HEK293 (cell line): ENCODE results near the gene BCAS3.

Experiments
- CTCF ChIA-PET: fragments of 350-600 bp; formaldehyde crosslinking; extraction: SDS; loops from one replicate; lab custom pipeline; 2021; ENCODE audit warnings: antibody characterized with exemption; lab: Yijun Ruan, JAX
- POLR2A ChIA-PET: fragments of 300-600 bp; formaldehyde crosslinking; extraction: SDS; loops from one replicate; lab custom pipeline; 2020; ENCODE audit warnings: antibody characterized with exemption, inconsistent platforms; lab: Yijun Ruan, JAX
- H3K27ac ChIP-seq: fragments of 200-500 bp; sonication (Bioruptor generic); 2 replicates; pipeline ENCODE4 v1.5.1; 2014; ENCODE audit warnings: low read depth, low read length, control low read depth, inconsistent platforms; ENCODE audit errors: extremely low read depth
- H3K36me3 ChIP-seq, 2 experiments: fragments of 200-500 bp in 1 of 2; sonication (Bioruptor generic) in 1 of 2; 1 replicate in 1 of 2; 2 replicates in 1 of 2; pipeline ENCODE4 v1.5.1; 2014 to 2017; ENCODE audit warnings: inconsistent platforms in 2 of 2, low read length in 2 of 2; ENCODE audit not compliant: control insufficient read depth in 2 of 2, insufficient read depth in 1 of 2
- H3K4me1 ChIP-seq: fragments of 200-500 bp; sonication (Bioruptor generic); 2 replicates; pipeline ENCODE4 v1.5.1; 2014; ENCODE audit warnings: mild to moderate bottlenecking, low read length, inconsistent platforms; ENCODE audit not compliant: control insufficient read depth, insufficient read depth
- H3K4me3 ChIP-seq: 2 replicates; pipeline ENCODE4 v1.5.1; 2011; ENCODE audit warnings: low read depth, mild to moderate bottlenecking, control low read depth, low read length, moderate library complexity
- H3K9me3 ChIP-seq: fragments of 200-500 bp; sonication (Bioruptor generic); 2 replicates; pipeline ENCODE4 v1.5.1; 2014; ENCODE audit warnings: low read depth, low read length, inconsistent platforms; ENCODE audit not compliant: control insufficient read depth, insufficient read depth
- FEZF1 ChIP-seq: fragments of 450-650 bp; formaldehyde crosslinking; IDR thresholded peaks from 2 replicates; pipeline ENCODE4 v1.5.1; 2016; ENCODE audit warnings: missing biosample characterization, missing genetic modification characterization
- GLIS1 ChIP-seq: fragments of 450-650 bp; formaldehyde crosslinking; IDR thresholded peaks from 2 replicates; pipeline ENCODE4 v1.5.1; 2016; ENCODE audit warnings: missing biosample characterization, missing genetic modification characterization
- KLF9 ChIP-seq: fragments of 450-650 bp; formaldehyde crosslinking; IDR thresholded peaks from 2 replicates; pipeline ENCODE4 v1.5.1; 2016; ENCODE audit warnings: missing biosample characterization, missing genetic modification characterization, low read depth
- OSR2 ChIP-seq: fragments of 450-650 bp; formaldehyde crosslinking; IDR thresholded peaks from 2 replicates; pipeline ENCODE4 v1.5.1; 2016; ENCODE audit warnings: missing biosample characterization, missing genetic modification characterization
- ZIC2 ChIP-seq: fragments of 450-650 bp; formaldehyde crosslinking; IDR thresholded peaks from 2 replicates; pipeline ENCODE4 v1.5.1; 2016; ENCODE audit warnings: missing biosample characterization, missing genetic modification characterization
- ZNF132 ChIP-seq: fragments of 450-650 bp; formaldehyde crosslinking; IDR thresholded peaks from 2 replicates; pipeline ENCODE4 v1.5.1; 2017; ENCODE audit warnings: missing biosample characterization, missing genetic modification characterization, borderline replicate concordance
- ZNF239 ChIP-seq: fragments of 450-650 bp; formaldehyde crosslinking; IDR thresholded peaks from 2 replicates; pipeline ENCODE4 v1.5.1; 2016; ENCODE audit warnings: missing biosample characterization, missing genetic modification characterization
- ZNF341 ChIP-seq: fragments of 450-650 bp; formaldehyde crosslinking; IDR thresholded peaks from 2 replicates; pipeline ENCODE4; 2016; ENCODE audit warnings: low read depth, missing biosample characterization, missing genetic modification characterization
- ZNF561 ChIP-seq: fragments of 450-650 bp; IDR thresholded peaks from 2 replicates; pipeline ENCODE4 v1.5.1; 2018; ENCODE audit warnings: missing biosample characterization, missing genetic modification characterization, borderline replicate concordance
- ZNF596 ChIP-seq: fragments of 450-650 bp; IDR thresholded peaks from 2 replicates; pipeline ENCODE4 v1.5.0; 2018; ENCODE audit warnings: missing biosample characterization, mild to moderate bottlenecking, missing genetic modification characterization, moderate library complexity
- ZNF670 ChIP-seq: fragments of 450-650 bp; formaldehyde crosslinking; IDR thresholded peaks from 2 replicates; pipeline ENCODE4 v1.5.1; 2016; ENCODE audit warnings: missing biosample characterization, missing genetic modification characterization, low read depth
- ZNF701 ChIP-seq: fragments of 450-650 bp; formaldehyde crosslinking; IDR thresholded peaks from 2 replicates; pipeline ENCODE4 v1.5.1; 2016; ENCODE audit warnings: missing biosample characterization, missing genetic modification characterization
- ZNF837 ChIP-seq: fragments of 450-650 bp; formaldehyde crosslinking; IDR thresholded peaks from 2 replicates; pipeline ENCODE4 v1.5.1; 2016; ENCODE audit warnings: missing biosample characterization, missing genetic modification characterization
- ZSCAN16 ChIP-seq: fragments of 450-650 bp; formaldehyde crosslinking; IDR thresholded peaks from 2 replicates; pipeline ENCODE4 v1.5.1; 2016; ENCODE audit warnings: missing biosample characterization, missing genetic modification characterization
- ZSCAN23 ChIP-seq: fragments of 450-650 bp; formaldehyde crosslinking; IDR thresholded peaks from 2 replicates; pipeline ENCODE4 v1.5.1; 2016; ENCODE audit warnings: missing biosample characterization, missing genetic modification characterization
- TF ChIP-seq, protein P1 (sequence below): fragments of 450-650 bp; formaldehyde crosslinking; IDR thresholded peaks from 2 replicates; pipeline ENCODE4 v1.5.0; 2017; ENCODE audit warnings: missing biosample characterization, missing genetic modification characterization, borderline replicate concordance
- TF ChIP-seq, protein P2 (sequence below): fragments of 450-650 bp; formaldehyde crosslinking; IDR thresholded peaks from 2 replicates; pipeline ENCODE4 v1.5.1; 2016; ENCODE audit warnings: missing biosample characterization, missing genetic modification characterization
- TF ChIP-seq, protein P3 (sequence below): fragments of 450-650 bp; IDR thresholded peaks from 2 replicates; pipeline ENCODE4 v1.5.1; 2018; ENCODE audit warnings: missing biosample characterization, missing genetic modification characterization
- TF ChIP-seq, protein P4 (sequence below): fragments of 450-650 bp; formaldehyde crosslinking; IDR thresholded peaks from 2 replicates; pipeline ENCODE4 v1.5.1; 2016; ENCODE audit warnings: missing biosample characterization, missing genetic modification characterization, low read depth
- TF ChIP-seq, protein P5 (sequence below): fragments of 450-650 bp; formaldehyde crosslinking; IDR thresholded peaks from 2 replicates; pipeline ENCODE4 v1.5.1; 2017; ENCODE audit warnings: missing biosample characterization, missing genetic modification characterization

Gene BCAS3

DNA sequence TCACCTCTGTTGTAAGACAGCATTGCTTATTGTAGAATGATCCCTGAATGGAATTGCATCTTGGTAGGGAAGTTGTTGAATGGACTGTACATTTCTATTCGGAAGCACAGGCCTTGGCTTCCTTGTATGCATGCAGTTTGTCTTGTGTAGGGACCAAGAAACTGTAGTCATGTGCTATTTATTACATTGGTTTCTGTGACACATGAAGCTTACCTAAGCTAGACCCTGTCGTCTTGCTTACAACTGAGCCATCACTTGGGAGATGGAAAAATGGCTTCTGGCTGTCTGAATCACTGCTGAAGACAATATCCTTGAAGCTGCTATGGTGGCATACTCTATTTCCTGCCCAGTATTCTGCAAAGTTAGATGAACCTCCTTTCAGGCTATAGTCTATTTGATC lies 48.5 kb upstream of the BCAS3 start (continued):
- no peak for TF ChIP-seq KLF9 (tag by site-specific recombination)
- no peak for TF ChIP-seq ZNF837 (tag by site-specific recombination)
- TF ChIP-seq ZIC2 = no peak
- no peak for TF ChIP-seq ZNF239 (tag by site-specific recombination)
- no peak for TF ChIP-seq ZNF596
- TF ChIP-seq ZNF701 (tag by site-specific recombination) = no peak
- TF ChIP-seq, protein P1, sequence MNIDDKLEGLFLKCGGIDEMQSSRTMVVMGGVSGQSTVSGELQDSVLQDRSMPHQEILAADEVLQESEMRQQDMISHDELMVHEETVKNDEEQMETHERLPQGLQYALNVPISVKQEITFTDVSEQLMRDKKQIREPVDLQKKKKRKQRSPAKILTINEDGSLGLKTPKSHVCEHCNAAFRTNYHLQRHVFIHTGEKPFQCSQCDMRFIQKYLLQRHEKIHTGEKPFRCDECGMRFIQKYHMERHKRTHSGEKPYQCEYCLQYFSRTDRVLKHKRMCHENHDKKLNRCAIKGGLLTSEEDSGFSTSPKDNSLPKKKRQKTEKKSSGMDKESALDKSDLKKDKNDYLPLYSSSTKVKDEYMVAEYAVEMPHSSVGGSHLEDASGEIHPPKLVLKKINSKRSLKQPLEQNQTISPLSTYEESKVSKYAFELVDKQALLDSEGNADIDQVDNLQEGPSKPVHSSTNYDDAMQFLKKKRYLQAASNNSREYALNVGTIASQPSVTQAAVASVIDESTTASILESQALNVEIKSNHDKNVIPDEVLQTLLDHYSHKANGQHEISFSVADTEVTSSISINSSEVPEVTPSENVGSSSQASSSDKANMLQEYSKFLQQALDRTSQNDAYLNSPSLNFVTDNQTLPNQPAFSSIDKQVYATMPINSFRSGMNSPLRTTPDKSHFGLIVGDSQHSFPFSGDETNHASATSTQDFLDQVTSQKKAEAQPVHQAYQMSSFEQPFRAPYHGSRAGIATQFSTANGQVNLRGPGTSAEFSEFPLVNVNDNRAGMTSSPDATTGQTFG (tag by site-specific recombination) = no peak
- TF ChIP-seq GLIS1 (tag by site-specific recombination) = no peak

DNA sequence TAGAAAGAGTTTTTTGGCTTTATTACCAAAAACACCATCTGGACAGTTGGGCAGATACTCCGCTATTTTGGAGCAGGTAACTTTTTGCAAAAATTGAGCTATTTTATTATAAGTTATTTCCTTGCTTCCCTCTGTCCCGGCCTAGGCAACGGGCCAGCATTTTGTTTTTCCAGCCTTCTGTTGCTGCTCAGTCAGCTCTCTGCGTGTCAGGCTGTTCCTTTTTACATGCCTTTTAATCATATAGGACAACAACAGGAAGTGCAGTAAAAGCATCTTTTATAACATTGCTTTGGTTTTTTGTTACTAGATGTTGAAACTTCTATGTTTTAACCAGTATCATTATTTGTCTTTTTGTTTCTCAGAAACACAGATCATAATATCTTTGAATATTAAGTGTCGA lies 47.3 kb upstream of the BCAS3 start:
- H3K36me3 ChIP-seq = peaks cover 22 to 25% of the 10 kb centered on the region in 2 experiments
- ChIA-PET POLR2A (interaction anchor here (1.8 kb wide), 1 partner anchor 31 kb away, joined by 8 read pairs; the partner anchor contains the start of gene PPM1D), CTCF (interaction anchor here (1.3 to 1.6 kb wide), 2 partner anchors 8 to 10 kb away, joined by 3 to 16 read pairs; no protein-coding TSS in a partner anchor)
- H3K4me3 ChIP-seq = no peak overlapping the region
- no peaks in the 10 kb centered on the region for H3K9me3 ChIP-seq
- H3K4me1 ChIP-seq = peaks cover 14% of the 10 kb centered on the region
- no peak overlapping the region; the same call in 1 of the 2 replicates for H3K27ac ChIP-seq
- no peak for TF ChIP-seq ZSCAN23 (tag by site-specific recombination)
- TF ChIP-seq ZNF132 (tag by site-specific recombination) = peak; percentile 77; the same call in 1 of the 2 replicates
- TF ChIP-seq, protein P2, sequence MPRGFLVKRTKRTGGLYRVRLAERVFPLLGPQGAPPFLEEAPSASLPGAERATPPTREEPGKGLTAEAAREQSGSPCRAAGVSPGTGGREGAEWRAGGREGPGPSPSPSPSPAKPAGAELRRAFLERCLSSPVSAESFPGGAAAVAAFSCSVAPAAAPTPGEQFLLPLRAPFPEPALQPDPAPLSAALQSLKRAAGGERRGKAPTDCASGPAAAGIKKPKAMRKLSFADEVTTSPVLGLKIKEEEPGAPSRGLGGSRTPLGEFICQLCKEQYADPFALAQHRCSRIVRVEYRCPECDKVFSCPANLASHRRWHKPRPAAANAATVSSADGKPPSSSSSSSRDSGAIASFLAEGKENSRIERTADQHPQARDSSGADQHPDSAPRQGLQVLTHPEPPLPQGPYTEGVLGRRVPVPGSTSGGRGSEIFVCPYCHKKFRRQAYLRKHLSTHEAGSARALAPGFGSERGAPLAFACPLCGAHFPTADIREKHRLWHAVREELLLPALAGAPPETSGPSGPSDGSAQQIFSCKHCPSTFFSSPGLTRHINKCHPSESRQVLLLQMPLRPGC (tag by site-specific recombination) = no peak
- TF ChIP-seq, protein P3, sequence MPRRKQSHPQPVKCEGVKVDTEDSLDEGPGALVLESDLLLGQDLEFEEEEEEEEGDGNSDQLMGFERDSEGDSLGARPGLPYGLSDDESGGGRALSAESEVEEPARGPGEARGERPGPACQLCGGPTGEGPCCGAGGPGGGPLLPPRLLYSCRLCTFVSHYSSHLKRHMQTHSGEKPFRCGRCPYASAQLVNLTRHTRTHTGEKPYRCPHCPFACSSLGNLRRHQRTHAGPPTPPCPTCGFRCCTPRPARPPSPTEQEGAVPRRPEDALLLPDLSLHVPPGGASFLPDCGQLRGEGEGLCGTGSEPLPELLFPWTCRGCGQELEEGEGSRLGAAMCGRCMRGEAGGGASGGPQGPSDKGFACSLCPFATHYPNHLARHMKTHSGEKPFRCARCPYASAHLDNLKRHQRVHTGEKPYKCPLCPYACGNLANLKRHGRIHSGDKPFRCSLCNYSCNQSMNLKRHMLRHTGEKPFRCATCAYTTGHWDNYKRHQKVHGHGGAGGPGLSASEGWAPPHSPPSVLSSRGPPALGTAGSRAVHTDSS (tag by site-specific recombination) = no peak
- TF ChIP-seq FEZF1 (tag by site-specific recombination) = 0 out of 2 replicates have a peak, but pooled peaks have one; percentile 13
- no peak for TF ChIP-seq ZSCAN16
- TF ChIP-seq, protein P4, sequence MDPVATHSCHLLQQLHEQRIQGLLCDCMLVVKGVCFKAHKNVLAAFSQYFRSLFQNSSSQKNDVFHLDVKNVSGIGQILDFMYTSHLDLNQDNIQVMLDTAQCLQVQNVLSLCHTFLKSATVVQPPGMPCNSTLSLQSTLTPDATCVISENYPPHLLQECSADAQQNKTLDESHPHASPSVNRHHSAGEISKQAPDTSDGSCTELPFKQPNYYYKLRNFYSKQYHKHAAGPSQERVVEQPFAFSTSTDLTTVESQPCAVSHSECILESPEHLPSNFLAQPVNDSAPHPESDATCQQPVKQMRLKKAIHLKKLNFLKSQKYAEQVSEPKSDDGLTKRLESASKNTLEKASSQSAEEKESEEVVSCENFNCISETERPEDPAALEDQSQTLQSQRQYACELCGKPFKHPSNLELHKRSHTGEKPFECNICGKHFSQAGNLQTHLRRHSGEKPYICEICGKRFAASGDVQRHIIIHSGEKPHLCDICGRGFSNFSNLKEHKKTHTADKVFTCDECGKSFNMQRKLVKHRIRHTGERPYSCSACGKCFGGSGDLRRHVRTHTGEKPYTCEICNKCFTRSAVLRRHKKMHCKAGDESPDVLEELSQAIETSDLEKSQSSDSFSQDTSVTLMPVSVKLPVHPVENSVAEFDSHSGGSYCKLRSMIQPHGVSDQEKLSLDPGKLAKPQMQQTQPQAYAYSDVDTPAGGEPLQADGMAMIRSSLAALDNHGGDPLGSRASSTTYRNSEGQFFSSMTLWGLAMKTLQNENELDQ (tag by site-specific recombination) = no peak
- TF ChIP-seq, protein P5, sequence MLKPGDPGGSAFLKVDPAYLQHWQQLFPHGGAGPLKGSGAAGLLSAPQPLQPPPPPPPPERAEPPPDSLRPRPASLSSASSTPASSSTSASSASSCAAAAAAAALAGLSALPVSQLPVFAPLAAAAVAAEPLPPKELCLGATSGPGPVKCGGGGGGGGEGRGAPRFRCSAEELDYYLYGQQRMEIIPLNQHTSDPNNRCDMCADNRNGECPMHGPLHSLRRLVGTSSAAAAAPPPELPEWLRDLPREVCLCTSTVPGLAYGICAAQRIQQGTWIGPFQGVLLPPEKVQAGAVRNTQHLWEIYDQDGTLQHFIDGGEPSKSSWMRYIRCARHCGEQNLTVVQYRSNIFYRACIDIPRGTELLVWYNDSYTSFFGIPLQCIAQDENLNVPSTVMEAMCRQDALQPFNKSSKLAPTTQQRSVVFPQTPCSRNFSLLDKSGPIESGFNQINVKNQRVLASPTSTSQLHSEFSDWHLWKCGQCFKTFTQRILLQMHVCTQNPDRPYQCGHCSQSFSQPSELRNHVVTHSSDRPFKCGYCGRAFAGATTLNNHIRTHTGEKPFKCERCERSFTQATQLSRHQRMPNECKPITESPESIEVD (tag by site-specific recombination) = peak; percentile 78
- TF ChIP-seq ZNF561 (tag by site-specific recombination) = no peak
- peak; percentile 36; the same call in 1 of the 2 replicates for TF ChIP-seq ZNF341 (tag by site-specific recombination)
- TF ChIP-seq ZNF670 (tag by site-specific recombination) = no peak
- peak; percentile 56; the same call in 1 of the 2 replicates for TF ChIP-seq OSR2 (tag by site-specific recombination)
